Measurements from ENCODE around the gene TCF4. TPM values are rescaled to one million over a fixed set of nuclear protein-coding genes. Genes with fewer than 3 reads are reported as not detected.

The TCF4 gene
- total and polyA plus RNA-seq, 4 donors: 14.3 to 356 (median 73.0) TPM

DNA sequence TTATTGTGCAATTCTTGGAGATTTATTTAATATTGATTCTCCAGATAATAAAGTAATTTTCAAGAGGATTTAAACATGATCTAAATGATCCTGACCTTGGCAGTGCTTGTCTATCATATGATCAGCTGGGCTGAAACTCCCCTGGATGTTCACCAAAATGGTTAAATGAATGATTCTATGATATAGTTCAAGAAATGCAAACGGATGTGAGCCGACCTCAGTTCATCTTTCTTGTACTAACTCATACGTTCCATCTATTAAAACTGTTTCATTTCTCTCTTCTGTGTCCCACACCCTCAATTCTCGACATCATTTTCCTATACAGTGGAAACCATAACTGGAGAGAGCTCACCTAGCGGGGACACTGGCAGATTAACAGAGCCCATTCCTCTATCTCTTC lies 347.0 kb downstream of the TCF4 start:
- Histone ChIP-seq H3K9ac (ENCODE audit: insufficient read depth in 1 of 2, low read length in 2 of 2) (peak overlapping the region in 1 of 2 donors; percentile 26), H3K27ac (ENCODE audit: low read depth in 1 of 2, low read length in 1 of 2) (no peak overlapping the region), H3K4me3 (no peak overlapping the region), H3K9me3 (ENCODE audit: control insufficient read depth in 4 of 4, insufficient read depth in 3 of 4, low read length in 3 of 4) (no peaks in the 10 kb centered on the region), H3K36me3 (ENCODE audit: control insufficient read depth in 4 of 4, insufficient read depth in 4 of 4, low read length in 4 of 4) (peaks cover 0 to 23% (median 10%) of the 10 kb centered on the region in 4 donors), H3K27me3 (ENCODE audit: control insufficient read depth in 3 of 3, insufficient read depth in 3 of 3, low read length in 2 of 3) (no peaks in the 10 kb centered on the region), H3K4me1 (ENCODE audit: control insufficient read depth in 5 of 5, insufficient read depth in 5 of 5, low read length in 5 of 5) (peaks cover 1 to 66% (median 10%) of the 10 kb centered on the region in 5 donors)
- ATAC-seq (ENCODE audit: insufficient read depth, low FRiP score) (no peak), DNase-seq (no peak)
- WGBS, 2 donors: 82 to 91% methylated on average over 5 of the region's 5 CpGs
- TF ChIP-seq, protein P1, sequence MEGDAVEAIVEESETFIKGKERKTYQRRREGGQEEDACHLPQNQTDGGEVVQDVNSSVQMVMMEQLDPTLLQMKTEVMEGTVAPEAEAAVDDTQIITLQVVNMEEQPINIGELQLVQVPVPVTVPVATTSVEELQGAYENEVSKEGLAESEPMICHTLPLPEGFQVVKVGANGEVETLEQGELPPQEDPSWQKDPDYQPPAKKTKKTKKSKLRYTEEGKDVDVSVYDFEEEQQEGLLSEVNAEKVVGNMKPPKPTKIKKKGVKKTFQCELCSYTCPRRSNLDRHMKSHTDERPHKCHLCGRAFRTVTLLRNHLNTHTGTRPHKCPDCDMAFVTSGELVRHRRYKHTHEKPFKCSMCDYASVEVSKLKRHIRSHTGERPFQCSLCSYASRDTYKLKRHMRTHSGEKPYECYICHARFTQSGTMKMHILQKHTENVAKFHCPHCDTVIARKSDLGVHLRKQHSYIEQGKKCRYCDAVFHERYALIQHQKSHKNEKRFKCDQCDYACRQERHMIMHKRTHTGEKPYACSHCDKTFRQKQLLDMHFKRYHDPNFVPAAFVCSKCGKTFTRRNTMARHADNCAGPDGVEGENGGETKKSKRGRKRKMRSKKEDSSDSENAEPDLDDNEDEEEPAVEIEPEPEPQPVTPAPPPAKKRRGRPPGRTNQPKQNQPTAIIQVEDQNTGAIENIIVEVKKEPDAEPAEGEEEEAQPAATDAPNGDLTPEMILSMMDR (IDR thresholded peaks at IDR 0.05; ENCODE audit: control extremely low read depth, extremely low read depth): no peak

DNA sequence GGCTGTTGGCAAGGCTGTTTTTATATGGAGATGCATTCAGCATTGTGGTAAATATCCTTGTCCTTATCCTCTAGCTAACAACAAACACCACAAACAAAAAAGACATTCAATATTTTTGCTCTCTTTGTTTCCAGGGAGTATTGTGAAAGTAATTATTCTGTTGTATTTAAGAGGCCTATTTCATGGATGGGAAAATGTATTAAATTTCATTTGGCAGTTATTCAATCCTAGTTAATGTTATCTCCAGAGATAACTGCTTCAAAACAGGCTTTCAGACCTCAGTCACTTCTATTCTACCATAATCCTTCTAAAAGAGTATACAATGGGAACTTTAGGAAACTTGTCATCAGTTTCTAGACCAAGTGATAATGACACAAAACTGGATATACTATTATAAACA lies 348.3 kb downstream of the TCF4 start:
- TF ChIP-seq, protein P1 (IDR thresholded peaks at IDR 0.05; ENCODE audit: control extremely low read depth, extremely low read depth): no peak

DNA sequence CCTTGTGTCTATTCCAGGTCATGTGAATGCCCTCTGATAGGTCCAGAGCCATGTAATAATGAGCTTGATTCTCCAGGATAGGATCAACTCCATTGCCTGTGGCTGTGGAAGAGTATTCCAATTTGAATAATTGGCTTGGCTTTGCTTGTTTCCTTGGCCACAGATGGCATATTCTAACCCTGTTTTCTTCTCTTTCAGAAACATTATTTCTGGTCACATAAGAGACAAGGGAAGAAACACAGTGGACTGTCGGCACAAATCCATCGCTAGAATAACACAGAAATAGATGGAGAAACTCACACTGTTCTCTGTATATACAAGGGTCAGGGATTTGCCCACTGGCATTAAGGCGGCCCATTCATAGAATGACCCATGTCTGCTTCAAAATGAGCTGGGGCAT lies 350.3 kb downstream of the TCF4 start:
- whole genome bisulfite sequencing, 2 donors: 93 to 98% methylated on average over 3 of the region's 3 CpGs
- TF ChIP-seq, protein P1 (IDR thresholded peaks at IDR 0.05; ENCODE audit: control extremely low read depth, extremely low read depth): no peak

More for the DNA sequence above, 348.3 kb downstream of the TCF4 start:
- no peak for ATAC-seq (ENCODE audit: insufficient read depth, low FRiP score)
- Histone ChIP-seq H3K4me1 (ENCODE audit: control insufficient read depth in 5 of 5, insufficient read depth in 5 of 5, low read length in 5 of 5) (peaks cover 1 to 60% (median 10%) of the 10 kb centered on the region in 5 donors), H3K9ac (ENCODE audit: insufficient read depth in 1 of 2, low read length in 2 of 2) (peak overlapping the region in 1 of 2 donors; percentile 3), H3K27me3 (ENCODE audit: control insufficient read depth in 3 of 3, insufficient read depth in 3 of 3, low read length in 2 of 3) (no peaks in the 10 kb centered on the region), H3K27ac (ENCODE audit: low read depth in 1 of 2, low read length in 1 of 2) (no peak overlapping the region), H3K36me3 (ENCODE audit: control insufficient read depth in 4 of 4, insufficient read depth in 4 of 4, low read length in 4 of 4) (peaks cover 0 to 26% (median 10%) of the 10 kb centered on the region in 4 donors), H3K4me3 (no peak overlapping the region), H3K9me3 (ENCODE audit: control insufficient read depth in 4 of 4, insufficient read depth in 3 of 4, low read length in 3 of 4) (no peaks in the 10 kb centered on the region)
- peak in 2 of 3 donors; percentile 87 for DNase-seq

More for the DNA sequence above, 350.3 kb downstream of the TCF4 start:
- no peak for ATAC-seq (ENCODE audit: insufficient read depth, low FRiP score)
- Histone ChIP-seq H3K36me3 (ENCODE audit: control insufficient read depth in 4 of 4, insufficient read depth in 4 of 4, low read length in 4 of 4) (peaks cover under 1 to 37% (median 19%) of the 10 kb centered on the region in 4 donors), H3K27me3 (ENCODE audit: control insufficient read depth in 3 of 3, insufficient read depth in 3 of 3, low read length in 2 of 3) (no peaks in the 10 kb centered on the region), H3K27ac (ENCODE audit: low read depth in 1 of 2, low read length in 1 of 2) (peak overlapping the region in 1 of 2 donors; percentile 17), H3K4me1 (ENCODE audit: control insufficient read depth in 5 of 5, insufficient read depth in 5 of 5, low read length in 5 of 5) (peaks cover 0 to 43% (median 3%) of the 10 kb centered on the region in 5 donors), H3K9ac (ENCODE audit: insufficient read depth in 1 of 2, low read length in 2 of 2) (no peak overlapping the region), H3K9me3 (ENCODE audit: control insufficient read depth in 4 of 4, insufficient read depth in 3 of 4, low read length in 3 of 4) (no peaks in the 10 kb centered on the region), H3K4me3 (no peak overlapping the region)
- DNase-seq: no peak

Measured in lung (tissue), 12 donors.